HG03103 (cell line): ENCODE data around the gene SCD.
A peak's percentile ranks its signal among the peaks of the same experiment; 100 is the strongest.
"Not testable (repeated sequence)": the region's sequence is repeated elsewhere in the genome, so short reads cannot be mapped to it uniquely, and the experiment has no call there.

ENCODE experiments used
- ATAC-seq: cut with Tn5 transposase; IDR thresholded peaks from one replicate; pipeline ENCODE4 v1.9.1; 2021; ENCODE audit warnings: low read depth; ENCODE audit not compliant: unreplicated experiment

Gene SCD

DNA sequence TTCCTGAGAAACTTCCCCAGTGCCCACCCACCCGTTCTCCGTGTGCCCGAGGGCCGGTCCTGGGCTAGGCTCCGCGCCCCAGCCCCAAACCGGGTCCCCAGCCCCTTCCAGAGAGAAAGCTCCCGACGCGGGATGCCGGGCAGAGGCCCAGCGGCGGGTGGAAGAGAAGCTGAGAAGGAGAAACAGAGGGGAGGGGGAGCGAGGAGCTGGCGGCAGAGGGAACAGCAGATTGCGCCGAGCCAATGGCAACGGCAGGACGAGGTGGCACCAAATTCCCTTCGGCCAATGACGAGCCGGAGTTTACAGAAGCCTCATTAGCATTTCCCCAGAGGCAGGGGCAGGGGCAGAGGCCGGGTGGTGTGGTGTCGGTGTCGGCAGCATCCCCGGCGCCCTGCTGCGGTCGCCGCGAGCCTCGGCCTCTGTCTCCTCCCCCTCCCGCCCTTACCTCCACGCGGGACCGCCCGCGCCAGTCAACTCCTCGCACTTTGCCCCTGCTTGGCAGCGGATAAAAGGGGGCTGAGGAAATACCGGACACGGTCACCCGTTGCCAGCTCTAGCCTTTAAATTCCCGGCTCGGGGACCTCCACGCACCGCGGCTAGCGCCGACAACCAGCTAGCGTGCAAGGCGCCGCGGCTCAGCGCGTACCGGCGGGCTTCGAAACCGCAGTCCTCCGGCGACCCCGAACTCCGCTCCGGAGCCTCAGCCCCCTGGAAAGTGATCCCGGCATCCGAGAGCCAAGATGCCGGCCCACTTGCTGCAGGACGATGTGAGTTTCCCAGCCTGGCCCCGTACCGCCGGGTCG lies at the start of gene SCD:
SCD (plus strand) TSS at position 469 of the 803 bp plus-strand sequence; CDS start at position 741, 272 bp downstream.
- ATAC-seq: peak; percentile 74

DNA sequence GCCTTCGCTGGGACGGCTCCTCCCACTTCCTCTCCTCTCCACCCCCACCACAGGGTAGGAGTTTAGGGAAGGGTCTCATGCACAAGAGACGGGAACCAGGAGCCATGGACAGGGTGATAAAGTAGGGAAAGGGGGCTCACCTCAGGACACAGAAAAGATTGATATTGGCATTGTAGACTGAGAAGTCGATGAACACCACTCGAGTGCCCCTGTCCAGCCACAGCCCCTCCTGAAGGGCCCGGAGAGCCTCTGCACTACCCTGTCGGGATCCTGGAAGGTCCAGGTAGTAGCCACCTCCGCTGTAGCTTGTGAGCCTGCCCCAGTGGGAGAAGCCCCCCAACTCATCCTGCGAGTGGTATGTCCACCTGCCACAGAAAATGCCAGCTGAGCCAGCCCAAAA lies 49.8 kb upstream of the SCD start:
- no peak for ATAC-seq

DNA sequence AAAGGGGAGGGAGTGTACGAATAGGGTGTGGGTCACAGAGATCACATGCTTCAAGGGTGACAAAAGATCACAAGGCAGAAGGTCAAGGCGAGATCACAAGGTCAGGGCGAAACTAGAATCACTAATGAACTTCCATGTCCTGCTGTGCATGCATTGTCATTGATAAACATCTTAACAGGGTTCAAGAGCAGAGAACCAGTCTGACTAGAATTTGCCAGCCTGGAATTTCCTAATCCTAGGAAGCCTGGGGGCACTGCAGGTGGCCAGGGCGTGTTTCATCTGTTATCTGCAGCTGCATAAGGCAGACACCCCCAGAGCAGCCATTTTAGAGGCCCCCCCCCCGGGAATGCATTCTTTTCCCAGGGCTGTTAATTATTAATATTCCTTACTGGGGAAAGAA lies 45.9 kb upstream of the SCD start:
- ATAC-seq: not testable (repeated sequence)

DNA sequence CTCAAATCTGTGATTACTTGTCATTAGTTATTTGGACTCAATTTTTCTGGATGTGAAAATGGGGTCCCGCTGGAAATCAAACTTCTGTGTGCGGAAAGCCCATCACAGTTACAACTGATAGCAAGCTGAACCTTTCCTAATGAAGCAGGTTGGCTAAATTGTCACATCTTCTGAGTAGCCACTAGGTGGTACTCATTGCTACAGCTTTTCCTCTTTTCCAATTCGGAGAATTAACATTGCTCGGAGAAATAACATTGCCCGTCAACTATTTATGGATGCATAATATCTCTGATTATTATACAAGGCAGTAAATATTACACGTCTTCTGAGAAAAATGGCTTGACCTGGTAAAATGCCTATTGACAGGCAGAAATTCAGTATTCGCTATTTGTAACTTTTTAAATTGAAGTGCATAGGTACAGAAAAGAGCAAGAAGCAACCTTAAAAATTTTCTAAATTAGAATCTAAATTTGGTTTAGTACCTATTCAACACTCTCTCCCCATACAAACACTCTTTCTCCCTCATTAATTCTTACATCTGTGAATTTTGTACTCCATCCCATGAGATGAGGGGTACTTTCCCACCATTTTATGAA lies 43.2 kb upstream of the SCD start:
- ATAC-seq: no peak

DNA sequence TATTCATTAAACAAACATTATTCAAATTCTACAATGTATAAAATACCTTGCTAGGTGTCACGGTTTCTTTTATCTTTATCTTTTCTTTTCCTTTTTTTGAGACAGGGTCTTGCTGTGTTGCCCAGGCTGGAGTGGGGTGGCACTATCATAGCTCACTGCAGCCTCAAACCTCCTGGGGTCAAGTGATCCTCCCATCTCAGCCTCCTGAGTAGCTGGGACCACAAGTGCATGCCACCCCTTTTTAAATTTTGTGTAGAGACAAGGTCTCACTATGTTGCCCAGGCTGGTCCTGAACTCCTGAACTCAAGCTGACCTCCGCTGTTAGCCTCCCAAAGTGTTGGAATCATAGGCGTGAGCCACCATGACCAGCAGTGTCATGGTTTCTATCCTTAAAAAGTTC lies 42.6 kb upstream of the SCD start:
- no peak for ATAC-seq

DNA sequence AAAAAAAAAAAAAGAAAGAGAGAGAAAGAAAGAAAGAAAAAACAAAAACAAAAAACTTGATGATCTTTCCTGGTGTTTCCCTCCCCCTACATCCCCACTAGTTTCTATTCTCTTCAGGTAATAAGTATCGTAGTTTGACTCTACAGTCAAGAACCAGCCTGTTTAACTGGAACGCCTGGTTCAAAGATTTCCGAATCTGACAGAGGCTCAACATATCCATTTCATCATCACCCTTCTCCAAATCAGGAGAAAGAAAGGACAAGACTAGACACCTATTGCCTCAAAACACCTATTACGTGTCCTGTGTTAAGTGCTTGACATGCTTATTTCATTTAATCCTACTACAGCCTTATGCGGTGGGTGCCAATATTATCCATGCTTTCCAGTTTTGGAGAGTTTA lies 40.2 kb upstream of the SCD start:
- no peak for ATAC-seq

DNA sequence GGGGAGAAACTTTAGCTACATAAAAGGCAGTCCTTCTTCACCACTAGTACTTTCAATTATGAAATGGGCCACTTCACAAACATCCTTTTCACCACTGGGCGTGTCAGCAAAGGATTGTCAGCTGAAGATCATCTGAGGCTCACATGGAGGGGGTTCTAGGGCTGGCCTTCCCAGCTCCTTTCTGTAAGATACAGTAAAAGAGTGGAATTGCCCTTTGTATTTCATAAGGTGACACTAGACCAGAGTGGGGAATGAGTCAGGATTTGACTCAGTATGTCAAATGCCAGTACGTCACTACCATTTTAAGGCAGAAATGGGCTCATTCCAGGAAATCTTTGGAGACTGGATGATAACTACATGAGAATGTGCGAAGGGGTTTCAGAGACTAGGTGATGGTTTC lies 39.3 kb upstream of the SCD start:
- ATAC-seq: no peak

DNA sequence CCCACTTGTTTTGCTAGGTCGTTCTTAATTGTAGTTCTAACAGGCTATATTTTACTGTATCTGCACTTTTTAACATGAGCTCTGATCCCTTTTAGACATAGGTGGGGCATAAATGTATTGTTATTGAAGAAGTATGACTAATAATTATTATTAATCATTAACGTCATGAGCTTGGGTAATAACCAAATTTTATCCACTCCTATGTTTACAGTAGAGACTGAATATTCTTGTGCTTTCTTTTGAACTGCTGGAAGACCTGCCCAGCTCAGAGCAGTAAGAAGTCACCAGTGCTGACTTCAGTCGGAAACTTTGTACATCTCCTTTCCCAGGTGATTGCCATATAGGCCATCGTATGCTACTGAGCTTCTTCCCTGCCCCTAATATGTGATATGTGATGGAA lies 35.7 kb upstream of the SCD start:
- ATAC-seq: no peak

DNA sequence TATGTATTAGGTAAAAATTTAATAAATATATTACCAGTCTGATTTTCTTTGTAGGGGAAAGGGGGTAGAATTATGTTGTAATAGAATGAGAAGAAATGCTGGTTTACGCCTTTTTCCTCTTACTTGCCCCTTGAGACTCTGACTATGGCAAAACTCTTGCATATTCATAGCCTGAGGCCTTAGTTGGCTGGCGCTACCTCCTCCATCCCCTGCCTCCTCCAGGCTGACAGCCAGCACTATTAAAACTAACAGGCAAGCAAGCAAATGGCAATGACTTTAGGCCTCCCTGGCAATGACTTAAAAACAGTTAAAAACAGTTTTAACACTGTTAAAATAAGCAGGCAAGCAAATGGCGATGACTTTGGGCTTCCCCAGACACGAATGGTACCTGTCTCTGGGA lies 31.4 kb upstream of the SCD start:
- no peak for ATAC-seq

DNA sequence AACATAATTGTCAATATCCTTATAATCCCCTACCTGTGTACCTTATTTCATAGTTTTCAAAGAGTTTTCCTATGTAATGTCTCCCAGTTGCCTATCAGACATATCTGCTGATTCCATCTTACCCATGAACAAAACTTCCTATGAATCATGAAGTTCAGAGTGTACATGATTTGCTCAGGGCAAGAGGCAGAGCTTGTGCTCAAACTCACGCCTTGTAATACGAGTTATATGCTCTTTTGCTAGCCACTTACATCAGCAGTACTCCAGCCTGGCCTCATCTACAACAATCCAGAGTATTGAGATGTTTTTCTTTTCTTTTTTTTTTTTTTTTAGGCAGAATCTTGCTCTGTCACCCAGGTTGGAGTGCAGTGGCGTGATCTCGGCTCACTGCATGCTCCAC lies 28.8 kb upstream of the SCD start:
- no peak for ATAC-seq

DNA sequence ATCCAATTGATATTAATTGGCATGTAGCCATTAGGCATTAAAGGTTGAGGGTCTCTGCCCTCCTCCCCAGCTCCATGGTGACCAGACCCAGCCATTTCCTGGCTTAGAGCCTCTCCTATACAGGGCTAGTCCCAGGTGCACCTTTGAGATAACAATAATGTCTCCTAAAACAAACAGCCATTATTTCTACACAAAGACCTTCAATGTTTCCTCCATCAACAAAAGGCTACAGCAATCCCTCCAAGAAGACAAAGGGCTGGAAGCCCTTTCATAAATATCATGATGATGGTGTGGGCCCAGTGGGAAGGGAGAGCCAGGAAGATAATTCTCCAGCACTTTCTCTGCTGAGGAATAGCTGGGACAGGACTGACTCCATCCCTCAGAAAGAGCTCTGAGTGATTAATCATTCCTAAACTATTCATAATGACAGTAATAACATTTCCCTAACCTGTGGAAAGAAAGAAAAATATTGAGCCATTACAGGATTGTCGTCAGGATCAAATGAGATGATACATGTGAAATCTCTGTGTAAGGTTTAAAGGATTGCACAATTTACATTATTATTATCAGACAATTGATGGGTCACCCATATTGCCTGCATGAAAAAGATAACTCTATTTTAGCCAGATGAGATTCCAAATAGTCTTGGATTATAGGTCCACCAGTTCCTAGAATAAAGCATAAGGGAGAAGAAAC lies 27.2 kb upstream of the SCD start:
- no peak for ATAC-seq

DNA sequence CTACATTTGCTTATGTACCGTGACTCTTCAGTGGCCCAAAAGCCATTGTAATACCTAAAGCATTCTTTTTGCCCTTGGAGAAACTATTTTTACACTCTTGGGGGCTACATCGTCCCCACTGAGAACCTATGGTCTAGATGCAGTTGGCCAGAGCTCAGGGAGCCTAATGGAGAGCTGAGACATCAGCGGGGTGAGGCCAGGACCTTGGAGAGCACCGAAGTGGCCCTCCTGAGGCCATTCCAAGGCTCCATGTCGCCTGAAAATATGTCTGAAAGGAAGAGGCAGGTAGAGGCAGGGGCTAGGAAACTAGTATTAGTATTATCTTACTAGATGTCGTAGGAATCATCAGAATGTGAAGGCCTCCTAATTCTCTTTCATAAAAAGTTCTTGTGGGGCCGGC lies 21.9 kb upstream of the SCD start:
- ATAC-seq: no peak

DNA sequence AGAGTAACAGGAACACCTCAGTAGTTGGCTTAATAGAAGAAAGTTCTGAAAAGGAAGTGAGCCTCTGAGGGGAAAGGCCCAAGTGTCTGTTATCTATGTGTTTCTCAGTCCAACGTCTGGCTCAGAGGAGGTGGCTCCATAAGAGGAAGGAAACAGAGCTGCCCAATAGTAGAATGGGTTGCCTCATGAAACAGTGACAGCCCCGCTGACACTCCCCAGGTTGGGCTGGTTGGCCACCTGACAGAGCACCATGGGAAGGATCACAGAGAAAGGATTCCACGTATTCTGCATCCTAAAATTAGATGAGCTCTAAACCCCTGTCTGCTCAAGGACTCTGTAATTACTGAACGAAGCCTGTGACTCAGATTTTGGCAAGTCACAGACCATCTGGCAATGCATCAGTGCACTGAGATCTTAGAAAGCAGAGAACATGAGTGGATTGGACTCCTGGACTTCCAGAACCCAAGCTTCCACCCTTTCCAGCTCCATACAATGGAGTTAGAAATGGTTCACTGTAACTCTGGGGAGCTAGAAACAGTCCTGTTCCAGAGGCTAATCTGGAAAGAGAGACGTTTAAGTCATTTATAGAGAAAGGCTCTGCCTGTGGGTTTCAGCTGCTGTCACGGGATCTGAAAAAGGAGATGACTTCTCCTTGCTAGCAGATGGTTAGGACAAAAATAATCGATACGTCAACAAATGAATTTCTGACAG lies 19.9 kb upstream of the SCD start:
- ATAC-seq: peak; percentile 99

DNA sequence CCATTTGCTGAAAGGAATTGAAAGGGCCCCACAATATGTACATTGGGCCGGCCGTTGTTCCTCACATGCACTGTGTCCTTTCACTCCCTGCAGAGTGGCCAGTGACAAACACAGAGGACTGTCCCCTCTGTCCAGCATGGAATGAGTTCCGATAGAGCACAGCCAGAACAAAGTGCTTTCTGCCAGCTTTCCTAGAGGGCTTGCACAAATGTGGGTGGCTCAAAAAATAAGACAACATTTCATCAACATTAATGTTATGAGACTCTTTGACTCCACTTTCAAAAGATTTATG lies 19.4 kb upstream of the SCD start:
- no peak for ATAC-seq

DNA sequence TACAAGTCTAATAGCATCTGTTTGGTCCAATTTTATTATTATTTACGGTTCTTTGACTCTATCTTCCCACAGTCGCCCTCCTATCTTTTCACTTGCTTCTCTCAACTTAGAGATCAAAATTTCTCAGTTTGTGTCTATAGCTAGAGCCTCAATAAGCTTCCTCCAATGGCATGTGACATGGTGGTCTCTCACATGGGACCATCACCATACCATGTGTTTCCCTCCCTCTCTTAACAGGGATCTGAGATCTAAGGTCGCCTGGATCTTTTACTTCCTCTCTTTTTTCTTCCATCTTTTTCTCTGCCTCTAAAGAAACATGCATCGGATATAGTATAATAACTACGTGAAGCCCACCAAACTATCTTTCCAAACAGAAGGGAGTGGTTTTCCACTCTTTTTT lies 18.8 kb upstream of the SCD start:
- ATAC-seq: no peak

DNA sequence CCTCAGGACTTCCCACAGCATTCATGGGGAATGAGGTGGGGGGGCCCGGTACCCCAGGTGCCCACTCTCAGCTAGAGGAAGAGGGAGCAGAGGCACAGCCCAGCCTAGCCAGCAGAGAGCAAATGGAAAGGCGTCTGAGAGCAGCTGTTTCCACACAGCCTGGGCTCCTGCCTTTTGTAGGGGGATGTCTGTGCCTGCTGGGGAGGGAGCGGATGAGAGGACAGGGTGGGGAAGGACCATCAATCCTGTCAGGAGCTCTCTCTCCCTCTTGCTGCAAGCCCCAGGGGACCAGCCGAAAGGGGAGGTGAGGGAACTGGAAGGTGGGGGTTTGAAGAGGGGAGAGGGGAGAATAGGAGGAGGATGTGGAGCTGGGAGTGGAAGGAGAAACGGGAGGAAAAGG lies 17.0 kb upstream of the SCD start, which contains the start of gene PKD2L1:
PKD2L1 (minus strand) TSS at position 150 of the 400 bp plus-strand sequence; CDS start at position 25, 125 bp downstream.
- ATAC-seq: no peak

DNA sequence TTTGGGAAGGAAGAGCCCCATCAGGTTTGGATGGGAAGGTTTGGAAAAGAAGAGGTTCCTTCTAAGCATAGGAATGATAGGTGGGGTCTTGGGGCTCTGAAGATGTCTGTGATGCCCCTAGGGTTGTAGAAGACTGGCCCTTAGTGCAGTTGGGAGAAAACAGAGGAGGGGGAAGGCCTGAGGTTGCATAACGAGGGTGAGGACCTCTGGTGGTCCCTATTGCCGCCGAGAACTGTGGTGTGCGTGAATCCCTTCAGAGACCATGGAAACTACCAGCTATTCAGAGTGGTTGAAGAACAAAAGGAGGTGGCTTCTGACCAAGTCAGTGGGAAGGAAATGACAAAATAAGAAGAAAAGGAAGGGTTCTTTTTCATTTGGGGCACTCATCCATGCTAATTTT lies 13.9 kb upstream of the SCD start:
- ATAC-seq: no peak

DNA sequence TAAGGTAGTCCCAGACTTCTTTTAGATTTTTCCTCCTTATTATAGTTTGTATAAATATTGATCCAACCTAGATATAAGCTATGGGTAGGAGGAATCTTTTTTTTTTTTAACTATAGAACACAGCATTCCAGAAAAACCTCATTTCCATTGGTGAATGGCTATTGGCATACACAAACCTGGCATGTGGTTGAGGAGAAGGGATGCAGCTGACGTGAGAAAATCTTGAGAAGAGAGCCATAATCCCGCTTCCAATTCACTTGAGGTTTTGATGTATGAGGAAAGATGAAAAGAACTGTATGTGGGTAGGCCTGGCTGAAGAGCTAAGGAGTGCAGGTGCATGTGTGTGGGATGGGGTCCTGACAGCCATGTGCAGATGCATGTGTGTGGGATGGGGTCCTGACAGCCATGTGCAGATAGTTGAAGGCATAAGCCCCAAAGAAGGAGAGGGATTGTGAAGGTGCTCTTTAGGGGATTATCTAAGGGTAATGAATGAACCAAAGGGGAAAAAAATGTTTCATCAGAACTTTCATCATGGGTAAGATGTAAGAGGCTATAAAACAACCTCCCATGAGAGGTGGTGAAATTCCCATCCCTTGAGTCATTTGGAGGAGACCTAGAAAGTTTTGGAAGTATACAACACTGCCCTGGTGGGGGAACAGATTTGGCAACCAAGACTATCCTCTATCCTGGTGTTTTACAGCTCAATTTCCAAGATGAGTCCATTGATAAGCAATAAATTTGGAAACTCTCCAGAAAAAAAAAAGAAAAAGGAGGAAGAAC lies 13.2 kb upstream of the SCD start:
- ATAC-seq: no peak

DNA sequence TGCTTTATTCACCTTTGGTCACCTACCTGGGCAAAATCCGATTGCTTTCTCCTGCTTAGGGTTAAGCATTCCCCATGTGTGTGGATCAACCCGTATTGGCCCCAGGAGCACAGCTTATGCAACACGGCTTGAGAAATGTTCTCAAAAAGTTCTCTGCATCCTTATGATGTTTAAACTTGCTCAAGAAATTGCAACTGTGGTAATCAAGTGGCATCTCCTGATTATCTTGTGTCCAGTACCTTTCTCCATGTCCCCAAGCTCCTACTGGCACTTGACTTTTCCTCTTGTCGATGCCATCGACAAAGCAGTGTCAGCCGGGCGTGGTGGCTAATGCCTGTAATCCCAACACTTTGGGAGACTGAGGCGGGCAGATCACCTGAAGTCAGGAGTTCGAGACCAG lies 12.3 kb upstream of the SCD start:
- no peak for ATAC-seq

DNA sequence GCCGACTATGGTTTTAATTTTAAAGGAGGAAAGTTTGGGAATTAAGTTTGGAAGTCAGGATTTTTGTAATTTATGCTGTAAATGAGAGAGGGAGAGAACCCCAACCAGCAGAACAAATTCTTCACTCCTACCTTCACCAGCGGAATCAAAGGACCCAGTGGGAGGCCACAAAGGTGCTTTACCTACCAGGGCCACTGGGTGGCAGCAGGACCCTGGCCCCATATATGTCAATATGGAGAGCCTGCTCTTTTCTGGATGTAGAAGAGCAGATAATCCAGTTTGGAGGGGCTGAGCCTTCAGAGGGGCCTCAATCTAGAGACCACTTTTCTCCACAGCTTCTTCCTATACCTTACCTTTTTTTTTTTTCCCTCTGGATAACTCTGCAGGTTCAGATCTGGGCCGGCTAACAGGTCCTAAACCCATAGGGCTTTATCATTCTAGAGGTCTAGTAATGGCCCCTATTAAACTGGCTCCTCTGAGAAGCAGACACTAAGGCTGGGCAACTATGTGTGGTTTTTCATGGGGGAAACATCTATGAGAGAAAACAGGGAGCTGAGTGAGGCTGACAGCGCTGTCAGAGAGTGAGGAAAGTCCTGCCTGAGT lies 8.5 kb upstream of the SCD start:
- no peak for ATAC-seq
